NCI-H2107 treated with DMSO at 0.1 percent for 48 hours (cell line): ENCODE data around the gene KREMEN1.

Experiments
- DNase-seq: peaks from one replicate; lab custom pipeline; 2025; ENCODE audit not compliant: unreplicated experiment; lab: John Stamatoyannopoulos, UW

The KREMEN1 gene

GRCh38 chr22:29148036-29148435 lies 75.2 kb downstream of the KREMEN1 start:
- DNase-seq = no peak

GRCh38 chr22:29148826-29149225 lies 76.0 kb downstream of the KREMEN1 start:
- no peak for DNase-seq

GRCh38 chr22:29149841-29150555 lies 77.2 kb downstream of the KREMEN1 start:
- DNase-seq = no peak

GRCh38 chr22:29150701-29151100 lies 77.9 kb downstream of the KREMEN1 start:
- no peak for DNase-seq

- no peak for DNase-seq
These were observed 78.5 kb downstream of the KREMEN1 start for GRCh38 chr22:29151316-29151715.

GRCh38 chr22:29152045-29152953 lies 79.5 kb downstream of the KREMEN1 start:
- DNase-seq = no peak

GRCh38 chr22:29152954-29153719 lies 80.3 kb downstream of the KREMEN1 start:
- no peak for DNase-seq

- DNase-seq = peak; percentile 8
These were observed 81.7 kb downstream of the KREMEN1 start for GRCh38 chr22:29154364-29155048.

- no peak for DNase-seq
These were observed 83.1 kb downstream of the KREMEN1 start for GRCh38 chr22:29155966-29156365.

- DNase-seq = no peak
These were observed 83.7 kb downstream of the KREMEN1 start for GRCh38 chr22:29156507-29156906.

- DNase-seq = no peak
These were observed 85.1 kb downstream of the KREMEN1 start for GRCh38 chr22:29157759-29158535.

GRCh38 chr22:29158546-29158945 lies 85.7 kb downstream of the KREMEN1 start:
- DNase-seq = no peak

GRCh38 chr22:29163808-29164207 lies 91.0 kb downstream of the KREMEN1 start:
- DNase-seq = no peak

- DNase-seq = no peak
These were observed 92.7 kb downstream of the KREMEN1 start for GRCh38 chr22:29165321-29166060.

GRCh38 chr22:29166180-29166579 lies 93.3 kb downstream of the KREMEN1 start:
- no peak for DNase-seq

- DNase-seq = no peak
These were observed 94.4 kb downstream of the KREMEN1 start for GRCh38 chr22:29167032-29167911.

- no peak for DNase-seq
These were observed 98.9 kb downstream of the KREMEN1 start for GRCh38 chr22:29171721-29172120.

GRCh38 chr22:29172216-29172615 lies 99.4 kb downstream of the KREMEN1 start:
- no peak for DNase-seq
